Activated naive CD4-positive, alpha-beta T cell (primary cell): ENCODE results near the gene MGLL.

ENCODE experiments used
- DNase-seq, 4 experiments: peaks; one replicate each; lab custom pipeline; 2025; lab: John Stamatoyannopoulos, UW

Gene MGLL

GRCh38 chr3:127740136-127740915 is 82.0 kb downstream of the MGLL start:
- no peak for DNase-seq

- no peak for DNase-seq
Measured at GRCh38 chr3:127739347-127740135, 82.8 kb downstream of the MGLL start.

GRCh38 chr3:127738192-127738840 is 84.0 kb downstream of the MGLL start:
- no peak for DNase-seq

GRCh38 chr3:127736801-127737539 is 85.3 kb downstream of the MGLL start:
- no peak for DNase-seq

DNA sequence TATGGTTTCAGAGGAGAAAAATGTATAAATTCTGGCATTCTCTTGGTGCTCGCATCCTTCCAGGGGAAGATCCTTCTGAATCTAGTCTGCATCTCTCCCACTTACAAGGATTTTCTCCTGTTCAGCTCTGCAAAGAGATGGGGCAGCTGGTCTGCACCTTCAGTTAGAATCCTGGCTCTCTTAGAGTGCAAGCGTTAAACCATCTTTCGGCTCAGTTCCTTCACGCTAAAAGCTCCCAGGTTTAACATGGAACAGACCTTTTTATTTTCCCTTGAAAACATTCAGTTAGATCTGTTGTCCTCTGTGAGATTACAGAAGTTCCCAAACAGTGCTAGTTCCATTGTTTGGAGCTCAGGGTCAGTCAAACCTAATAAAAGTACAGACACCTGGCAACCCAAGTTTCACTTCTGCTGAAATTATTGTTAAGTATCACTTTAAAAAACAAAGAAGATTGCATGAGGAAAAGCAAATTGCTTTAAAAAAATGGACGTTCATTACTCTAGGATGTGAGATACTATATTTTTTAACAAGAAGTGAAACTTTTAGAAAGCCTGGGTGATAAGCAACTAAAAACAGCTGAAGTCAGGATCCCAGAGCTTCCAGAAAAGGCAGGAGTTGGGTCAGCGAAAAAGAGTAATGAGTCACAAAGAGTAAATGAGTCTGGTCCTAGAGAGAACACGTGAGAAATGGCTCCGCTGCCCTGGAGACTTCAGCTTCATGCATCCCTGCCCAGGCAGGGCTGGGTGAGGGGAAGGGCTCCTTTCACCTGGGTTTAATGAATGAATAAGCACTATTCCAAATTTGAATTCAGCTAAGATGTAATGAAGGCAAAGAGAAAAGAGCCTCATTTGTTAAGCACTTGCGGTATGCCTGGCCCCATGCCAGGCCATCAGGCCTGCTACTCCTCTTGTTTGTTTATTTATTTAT is 86.3 kb downstream of the MGLL start:
- DNase-seq: no peak

GRCh38 chr3:127734754-127735473 is 87.4 kb downstream of the MGLL start:
- no peak for DNase-seq

DNA sequence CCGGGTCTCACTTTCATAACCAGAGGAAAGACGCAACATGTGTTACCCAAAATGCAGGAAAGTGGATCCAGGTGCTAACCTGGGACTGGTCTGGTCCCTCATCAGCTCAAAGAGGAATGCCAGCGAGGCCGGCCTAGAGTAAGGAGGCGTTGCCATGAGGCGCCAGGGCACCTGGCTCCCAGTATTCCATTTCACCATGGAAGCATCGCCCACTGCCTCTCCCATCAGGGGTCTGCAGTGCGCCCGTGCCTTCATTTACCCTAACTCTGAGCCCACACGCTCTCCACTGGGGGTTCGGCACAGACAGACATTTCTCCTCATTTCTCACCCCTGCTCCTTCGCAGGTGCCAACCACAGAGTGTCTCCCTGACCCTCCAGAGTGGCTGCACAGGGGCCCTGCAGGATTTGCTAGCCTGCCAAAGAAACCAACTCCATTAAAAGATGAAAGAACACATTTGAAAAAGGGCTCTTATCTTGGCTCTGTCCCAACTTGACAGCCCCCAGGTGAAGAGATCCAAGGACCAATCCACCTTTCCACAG is 88.1 kb downstream of the MGLL start:
- no peak for DNase-seq

- DNase-seq: no peak
Measured at GRCh38 chr3:127733781-127734180, 88.5 kb downstream of the MGLL start.

DNA sequence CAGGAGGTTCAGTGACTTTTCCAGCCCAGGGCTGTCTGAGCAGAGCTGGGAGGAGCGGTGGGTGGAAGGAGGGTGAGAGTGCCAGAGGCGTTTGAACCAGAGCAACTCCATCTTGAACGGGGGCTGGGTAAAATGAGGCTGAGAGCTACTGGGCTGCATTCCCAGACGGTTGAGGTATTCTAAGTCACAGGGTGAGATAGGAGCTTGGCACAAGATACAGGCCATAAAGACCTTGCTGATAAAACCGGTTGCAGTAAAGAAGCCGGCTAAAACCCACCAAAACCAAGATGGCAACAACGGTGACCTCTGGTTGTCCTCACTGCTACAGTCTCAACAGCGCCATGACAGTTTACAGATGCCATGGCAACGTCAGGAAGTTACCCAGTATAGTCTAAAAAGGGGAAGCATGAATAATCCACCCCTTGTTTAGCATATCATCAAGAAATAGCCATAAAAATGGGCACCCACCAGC is 89.4 kb downstream of the MGLL start:
- DNase-seq: no peak

GRCh38 chr3:127732303-127732702 is 90.0 kb downstream of the MGLL start:
- DNase-seq: no peak

DNA sequence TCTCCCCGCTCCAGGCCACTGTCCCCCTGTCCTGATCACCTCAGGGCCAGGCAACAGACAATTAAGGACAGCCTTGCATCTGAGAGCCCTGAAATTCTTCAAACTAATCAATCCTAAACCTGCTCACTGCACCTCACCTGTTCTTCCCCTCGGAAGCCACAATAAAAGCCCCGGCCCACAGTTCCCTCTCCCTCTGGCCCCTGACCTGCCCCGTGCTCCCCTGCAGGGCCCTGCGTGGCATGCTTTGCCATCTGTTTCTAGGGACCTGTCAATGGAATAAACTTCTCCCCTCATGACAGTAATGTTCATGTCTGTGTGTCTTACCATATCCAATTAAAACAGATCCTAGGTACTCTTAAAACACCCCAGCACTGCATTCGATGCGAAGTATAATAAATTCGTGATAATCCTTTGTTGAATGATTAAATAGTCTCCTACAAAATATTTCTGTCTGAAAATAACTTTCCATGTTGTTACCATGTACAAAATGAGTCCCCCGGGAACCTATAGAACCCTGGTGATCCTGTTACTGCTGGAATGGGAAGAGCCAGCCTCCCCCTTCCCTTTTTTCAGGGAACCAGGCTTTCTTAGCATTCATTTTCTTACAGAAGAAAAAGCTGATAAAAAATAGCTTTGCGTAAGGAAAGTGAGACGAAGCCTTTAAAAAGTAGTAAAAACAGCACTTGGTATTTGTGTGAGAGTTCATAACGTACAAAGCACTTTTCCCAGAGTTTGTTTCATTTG is 90.6 kb downstream of the MGLL start:
- no peak for DNase-seq

GRCh38 chr3:127730666-127731295 is 91.5 kb downstream of the MGLL start:
- DNase-seq: no peak

DNA sequence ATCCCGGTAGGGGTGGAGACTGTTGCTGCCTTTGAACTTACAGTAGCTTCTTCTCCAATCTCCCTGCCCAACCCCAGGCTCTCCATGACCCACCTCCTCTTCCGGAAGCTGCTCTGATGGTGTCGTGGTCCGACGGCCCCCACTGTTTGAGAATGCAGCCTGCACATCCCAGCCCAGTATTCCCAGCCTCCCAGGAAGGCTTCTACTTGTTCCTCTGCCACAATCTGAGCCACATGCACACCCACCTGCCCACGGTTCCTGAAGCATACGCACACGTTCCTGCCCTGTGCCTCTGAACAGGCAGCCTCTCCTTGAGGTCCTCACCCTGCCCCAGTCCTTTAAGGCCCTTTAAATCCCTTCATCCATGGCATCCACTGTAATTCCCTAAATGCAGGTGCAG is 92.1 kb downstream of the MGLL start:
- no peak for DNase-seq

DNA sequence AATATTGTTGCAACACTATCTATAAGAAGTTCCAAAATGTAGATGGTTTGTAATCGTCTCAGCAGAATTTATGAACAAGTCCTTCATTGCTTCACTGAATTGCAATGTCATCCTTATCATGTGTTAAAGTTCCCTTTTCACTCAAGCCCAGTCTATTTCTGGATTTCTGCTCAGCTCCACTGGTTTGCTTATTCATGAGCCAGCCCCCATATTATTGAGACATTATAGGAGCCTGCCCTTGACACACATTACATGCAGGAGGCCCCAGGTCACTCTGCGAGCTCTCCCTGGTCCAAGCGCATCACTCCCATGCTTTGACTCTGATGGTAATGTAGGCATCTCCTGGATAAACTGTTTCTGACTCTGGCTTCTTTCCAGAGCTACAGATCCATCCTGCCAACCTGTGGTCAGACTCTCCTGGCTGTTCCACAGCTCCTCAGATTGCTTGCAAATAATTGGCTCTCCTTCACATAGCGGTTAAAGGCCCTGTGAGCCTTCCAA is 92.7 kb downstream of the MGLL start:
- DNase-seq: no peak

GRCh38 chr3:127728417-127729015 is 93.8 kb downstream of the MGLL start:
- DNase-seq: no peak

- no peak for DNase-seq
Measured at GRCh38 chr3:127726894-127727293, 95.4 kb downstream of the MGLL start.

DNA sequence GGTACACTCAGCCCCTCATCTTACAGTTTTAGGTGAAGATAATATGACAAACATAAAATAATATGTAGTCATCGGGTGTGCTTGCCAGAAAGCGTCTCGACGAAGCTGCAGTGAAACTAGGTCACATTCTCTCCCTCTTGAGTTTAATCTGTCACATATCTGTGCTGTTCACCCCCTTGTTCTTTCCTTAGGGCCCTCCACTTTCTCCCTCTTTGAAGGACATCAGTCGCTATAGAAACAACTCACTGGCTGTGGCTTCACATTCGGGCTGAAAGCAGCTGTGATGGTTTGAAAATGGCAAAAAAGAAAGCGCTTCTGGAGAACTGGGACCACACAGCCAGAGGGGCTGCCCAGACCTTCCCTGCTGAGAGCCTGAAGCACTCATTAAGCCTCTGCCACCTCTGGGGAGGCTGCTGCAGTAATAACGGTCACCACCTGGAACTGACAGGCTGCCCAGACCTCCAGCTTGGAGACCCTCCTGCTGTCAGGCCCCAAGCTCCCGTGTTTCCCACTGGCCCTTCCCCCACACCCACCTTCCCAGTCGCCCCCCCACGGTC is 99.2 kb downstream of the MGLL start:
- no peak for DNase-seq
